Measurements from ENCODE around the gene SH2D5.

- TF ChIP-seq CTCF (conservative IDR thresholded peaks at IDR 0.05; ENCODE audit: low read depth, low read length) (no peak), EZH2 (IDR thresholded peaks at IDR 0.05; ENCODE audit: borderline replicate concordance, low read depth, low read length, poor library complexity, severe bottlenecking) (no peak)
Measured at GRCh38 chr1:20704390-20705202, 27.9 kb downstream of the SH2D5 start.

Data from A673 (cell line).